ENCODE results near the gene DCTPP1. TPM values are rescaled to one million over a fixed set of nuclear protein-coding genes. Genes with fewer than 3 reads are reported as not detected.

Gene DCTPP1
- total and polyA plus RNA-seq, 2 donors from 2014 or later = 39.1 to 64.7 TPM

GRCh38 chr16:30376461-30376902 is 53.3 kb downstream of the DCTPP1 start:
- no peak overlapping the region for H3K27ac ChIP-seq (ENCODE audit: low read depth in 2 of 2, low read length in 2 of 2)
- H3K27me3 ChIP-seq (ENCODE audit: control insufficient read depth, insufficient read depth, low read length) = no peaks in the 10 kb centered on the region
- H3K9me3 ChIP-seq (ENCODE audit: control insufficient read depth in 2 of 3, insufficient read depth in 1 of 3, low read length in 3 of 3) = no peaks in the 10 kb centered on the region
- H3K36me3 ChIP-seq (ENCODE audit: control insufficient read depth in 2 of 3, insufficient read depth in 3 of 3, low read length in 3 of 3) = no peaks in the 10 kb centered on the region
- H3K4me1 ChIP-seq (ENCODE audit: control insufficient read depth in 2 of 3, insufficient read depth in 2 of 3, low read depth in 1 of 3, low read length in 3 of 3) = peaks cover 0 to 10% (median 4%) of the 10 kb centered on the region in 3 donors
- intact Hi-C loops (cut with DNase I) = no loop called here
- H3K9ac ChIP-seq (ENCODE audit: low read length in 3 of 3) = no peak overlapping the region
- no peak for TF ChIP-seq CTCF (IDR thresholded peaks at IDR 0.05; ENCODE audit: borderline replicate concordance, extremely low read depth, insufficient read depth)
- no peak overlapping the region for H3K4me3 ChIP-seq (ENCODE audit: low read length in 3 of 3)
- peak in 1 of 5 donors; percentile 70 for DNase-seq
- FAIRE-seq = no peak

GRCh38 chr16:30375864-30376263 is 54.0 kb downstream of the DCTPP1 start:
- Histone ChIP-seq H3K27ac (ENCODE audit: low read depth in 2 of 2, low read length in 2 of 2) (no peak overlapping the region), H3K36me3 (ENCODE audit: control insufficient read depth in 2 of 3, insufficient read depth in 3 of 3, low read length in 3 of 3) (no peaks in the 10 kb centered on the region), H3K9me3 (ENCODE audit: control insufficient read depth in 2 of 3, insufficient read depth in 1 of 3, low read length in 3 of 3) (no peaks in the 10 kb centered on the region), H3K9ac (ENCODE audit: low read length in 3 of 3) (no peak overlapping the region), H3K4me3 (ENCODE audit: low read length in 3 of 3) (no peak overlapping the region), H3K4me1 (ENCODE audit: control insufficient read depth in 2 of 3, insufficient read depth in 2 of 3, low read depth in 1 of 3, low read length in 3 of 3) (peaks cover 0 to 13% (median 4%) of the 10 kb centered on the region in 3 donors), H3K27me3 (ENCODE audit: control insufficient read depth, insufficient read depth, low read length) (no peaks in the 10 kb centered on the region)
- FAIRE-seq (no peak), DNase-seq (peak in 1 of 5 donors; percentile 53)
- no peak for TF ChIP-seq CTCF (IDR thresholded peaks at IDR 0.05; ENCODE audit: borderline replicate concordance, extremely low read depth, insufficient read depth)
- intact Hi-C loops (cut with DNase I) = no loop called here

GRCh38 chr16:30374538-30374937 is 55.3 kb downstream of the DCTPP1 start, which contains the start of gene MYL11:
TSS of gene MYL11 (plus strand) at chr16:30374802. CDS start at chr16:30374858, 56 bp downstream.
- intact Hi-C loops (cut with DNase I) = no loop called here
- Histone ChIP-seq H3K4me3 (ENCODE audit: low read length in 3 of 3) (no peak within 1 kb of the TSS), H3K9me3 (ENCODE audit: control insufficient read depth in 2 of 3, insufficient read depth in 1 of 3, low read length in 3 of 3) (no peaks in the 10 kb centered on the region), H3K9ac (ENCODE audit: low read length in 3 of 3) (no peak within 1 kb of the TSS), H3K27me3 (ENCODE audit: control insufficient read depth, insufficient read depth, low read length) (no peaks in the 10 kb centered on the region), H3K27ac (ENCODE audit: low read depth in 2 of 2, low read length in 2 of 2) (no peak within 1 kb of the TSS), H3K36me3 (ENCODE audit: control insufficient read depth in 2 of 3, insufficient read depth in 3 of 3, low read length in 3 of 3) (no peaks in the 10 kb centered on the region), H3K4me1 (ENCODE audit: control insufficient read depth in 2 of 3, insufficient read depth in 2 of 3, low read depth in 1 of 3, low read length in 3 of 3) (peaks cover 0 to 13% (median 4%) of the 10 kb centered on the region in 3 donors)
- DNase-seq (no peak), FAIRE-seq (no peak)
- no peak for TF ChIP-seq CTCF (IDR thresholded peaks at IDR 0.05; ENCODE audit: borderline replicate concordance, extremely low read depth, insufficient read depth)

Other genes with a start within 250 kb of the DCTPP1 start
- gene CORO1A, start 246.4 kb downstream of the DCTPP1 start, total RNA-seq = 69.3 TPM
- gene CORO1A, start 246.4 kb downstream of the DCTPP1 start, polyA plus RNA-seq (ENCODE audit: insufficient read depth, low read depth, low replicate concordance) = 8.0 TPM
- 77.6 TPM for gene BOLA2B, start 236.4 kb downstream of the DCTPP1 start, total RNA-seq
- 177 TPM for gene BOLA2B, start 236.4 kb downstream of the DCTPP1 start, polyA plus RNA-seq (ENCODE audit: insufficient read depth, low read depth, low replicate concordance)
- gene SLX1A, start 236.2 kb downstream of the DCTPP1 start, total RNA-seq = 51.3 TPM
- gene SLX1A, start 236.2 kb downstream of the DCTPP1 start, polyA plus RNA-seq (ENCODE audit: insufficient read depth, low read depth, low replicate concordance) = 35.4 TPM
- 19.8 TPM for gene SULT1A3, start 230.8 kb downstream of the DCTPP1 start, total RNA-seq
- 31.3 TPM for gene SULT1A3, start 230.8 kb downstream of the DCTPP1 start, polyA plus RNA-seq (ENCODE audit: insufficient read depth, low read depth, low replicate concordance)
- gene NPIPB13, start 181.6 kb downstream of the DCTPP1 start, total RNA-seq = 20.5 TPM
- 1.2 TPM for gene NPIPB13, start 181.6 kb downstream of the DCTPP1 start, polyA plus RNA-seq (ENCODE audit: insufficient read depth, low read depth, low replicate concordance)
- 68.1 TPM for gene CD2BP2, start 74.7 kb downstream of the DCTPP1 start, total RNA-seq
- gene CD2BP2, start 74.7 kb downstream of the DCTPP1 start, polyA plus RNA-seq (ENCODE audit: insufficient read depth, low read depth, low replicate concordance) = 61.8 TPM
- 32.7 TPM for gene TBC1D10B, start 59.5 kb downstream of the DCTPP1 start, total RNA-seq
- gene TBC1D10B, start 59.5 kb downstream of the DCTPP1 start, polyA plus RNA-seq (ENCODE audit: insufficient read depth, low read depth, low replicate concordance) = 30.1 TPM
- gene MYL11, start 55.2 kb downstream of the DCTPP1 start, total RNA-seq = not detected
- gene MYL11, start 55.2 kb downstream of the DCTPP1 start, polyA plus RNA-seq (ENCODE audit: insufficient read depth, low read depth, low replicate concordance) = 2.3 TPM
- gene SEPTIN1, start 47.5 kb downstream of the DCTPP1 start, total RNA-seq = 12.8 TPM
- 5.0 TPM for gene SEPTIN1, start 47.5 kb downstream of the DCTPP1 start, polyA plus RNA-seq (ENCODE audit: insufficient read depth, low read depth, low replicate concordance)
- gene ZNF48, start 34.6 kb downstream of the DCTPP1 start, total RNA-seq = 9.7 TPM
- gene ZNF48, start 34.6 kb downstream of the DCTPP1 start, polyA plus RNA-seq (ENCODE audit: insufficient read depth, low read depth, low replicate concordance) = 6.9 TPM
- gene ZNF771, start 22.4 kb downstream of the DCTPP1 start, total RNA-seq = 7.8 TPM
- 14.8 TPM for gene ZNF771, start 22.4 kb downstream of the DCTPP1 start, polyA plus RNA-seq (ENCODE audit: insufficient read depth, low read depth, low replicate concordance)
- gene SEPHS2, start 15.8 kb upstream of the DCTPP1 start, total RNA-seq = 82.3 TPM
- gene SEPHS2, start 15.8 kb upstream of the DCTPP1 start, polyA plus RNA-seq (ENCODE audit: insufficient read depth, low read depth, low replicate concordance) = 137 TPM
- 19.6 TPM for gene ITGAL, start 42.7 kb upstream of the DCTPP1 start, total RNA-seq
- gene ITGAL, start 42.7 kb upstream of the DCTPP1 start, polyA plus RNA-seq (ENCODE audit: insufficient read depth, low read depth, low replicate concordance) = 0.56 TPM
- gene ZNF768, start 96.5 kb upstream of the DCTPP1 start, total RNA-seq = 36.2 TPM
- gene ZNF768, start 96.5 kb upstream of the DCTPP1 start, polyA plus RNA-seq (ENCODE audit: insufficient read depth, low read depth, low replicate concordance) = 46.9 TPM
- gene ZNF747, start 104.8 kb upstream of the DCTPP1 start, total RNA-seq = 11.6 TPM
- 10.1 TPM for gene ZNF747, start 104.8 kb upstream of the DCTPP1 start, polyA plus RNA-seq (ENCODE audit: insufficient read depth, low read depth, low replicate concordance)
- 11.9 TPM for gene ZNF764, start 128.3 kb upstream of the DCTPP1 start, total RNA-seq
- 4.4 TPM for gene ZNF764, start 128.3 kb upstream of the DCTPP1 start, polyA plus RNA-seq (ENCODE audit: insufficient read depth, low read depth, low replicate concordance)
- 16.7 TPM for gene ZNF688, start 141.7 kb upstream of the DCTPP1 start, total RNA-seq
- 32.7 TPM for gene ZNF688, start 141.7 kb upstream of the DCTPP1 start, polyA plus RNA-seq (ENCODE audit: insufficient read depth, low read depth, low replicate concordance)
- gene ZNF785, start 155.7 kb upstream of the DCTPP1 start, total RNA-seq = 18.5 TPM
- gene ZNF785, start 155.7 kb upstream of the DCTPP1 start, polyA plus RNA-seq (ENCODE audit: insufficient read depth, low read depth, low replicate concordance) = 6.3 TPM
- gene ZNF689, start 180.4 kb upstream of the DCTPP1 start, total RNA-seq = 9.0 TPM
- 3.9 TPM for gene ZNF689, start 180.4 kb upstream of the DCTPP1 start, polyA plus RNA-seq (ENCODE audit: insufficient read depth, low read depth, low replicate concordance)
- 51.6 TPM for gene PRR14, start 220.9 kb upstream of the DCTPP1 start, total RNA-seq
- 44.2 TPM for gene PRR14, start 220.9 kb upstream of the DCTPP1 start, polyA plus RNA-seq (ENCODE audit: insufficient read depth, low read depth, low replicate concordance)
- gene FBRS, start 228.4 kb upstream of the DCTPP1 start, total RNA-seq = 66.2 TPM
- 26.3 TPM for gene FBRS, start 228.4 kb upstream of the DCTPP1 start, polyA plus RNA-seq (ENCODE audit: insufficient read depth, low read depth, low replicate concordance)

All from kidney (tissue), 14 donors.